ENCODE data around the gene LSM4. TPM values are rescaled to one million over a fixed set of nuclear protein-coding genes. Genes with fewer than 3 reads are reported as not detected.

Gene LSM4
- total and polyA plus RNA-seq, 10 of the 15 experiments (the other 5 are each of a cell fraction or from before 2014, with no cell fraction given) = 12.6 to 652 (median 217) TPM

- ChIA-PET RAD21 (ENCODE audit: unreplicated experiment) (interaction anchor here (0.6 kb wide), 1 partner anchor 35 kb away, joined by 3 read pairs; no protein-coding TSS in a partner anchor), POLR2A (interaction anchor here (0.7 to 1.0 kb wide), 3 partner anchors 22 to 120 kb away, joined by 3 to 7 read pairs (median 4); partner anchors contain the start of gene PDE4C), CTCF (interaction anchor here (1.1 to 4.2 kb wide), 2 partner anchors 65 to 66 kb away, joined by 3 to 20 read pairs; no protein-coding TSS in a partner anchor), SMC1A (ENCODE audit: uncharacterized antibody, unreplicated experiment) (no interaction called here)
- BruUV-seq (replicated peaks) = no TSS peak
- Histone ChIP-seq H3K4me1 (ENCODE audit: control insufficient read depth, insufficient read depth, low read length) (peaks cover 14% of the 10 kb centered on the region), H3K79me2 (ENCODE audit: control insufficient read depth, insufficient read depth, low read length) (peaks cover 11% of the 10 kb centered on the region), H2AFZ (ENCODE audit: control insufficient read depth, low read depth, low read length) (no peak overlapping the region), H3K27me3 (replicated peaks in 1 of 2; ENCODE audit: control insufficient read depth in 2 of 2, insufficient read depth in 2 of 2, low read length in 1 of 2) (no peaks in the 10 kb centered on the region), H3K9me3 (replicated peaks; ENCODE audit: control insufficient read depth, insufficient read depth, low read length) (no peaks in the 10 kb centered on the region), H3K4me3 (no peak overlapping the region), H4K20me1 (ENCODE audit: control insufficient read depth, insufficient read depth) (no peaks in the 10 kb centered on the region), H3K27ac (ENCODE audit: control insufficient read depth, insufficient read depth) (no peak overlapping the region), H3K4me2 (ENCODE audit: control insufficient read depth, insufficient read depth) (no peak overlapping the region), H3K9ac (ENCODE audit: control insufficient read depth, insufficient read depth, low read length) (no peak overlapping the region), H3K36me3 (ENCODE audit: control insufficient read depth in 2 of 2, insufficient read depth in 2 of 2, low read length in 1 of 2) (peaks cover 0 to 9% of the 10 kb centered on the region in 2 experiments; a peak in 1 of 4 replicates)
- FAIRE-seq (no peak), ATAC-seq (no peak), DNase-seq (ENCODE audit: low read depth, low spot score) (no peak)
- 67% methylated on average over 11 of the region's 13 CpGs for WGBS (ENCODE audit: insufficient coverage, insufficient replicate concordance, low lambda C conversion rate, missing lambda C conversion rate)
- in situ Hi-C loops (cut with MboI) = loop anchor here (5.0 kb wide), 1 partner anchor 63 kb away; no protein-coding TSS in a partner anchor
- TF ChIP-seq RB1 (IDR thresholded peaks at IDR 0.05; ENCODE audit: borderline replicate concordance) (no peak), POLR2AphosphoS5 (IDR thresholded peaks at IDR 0.05; ENCODE audit: low read length) (no peak), ZNF24 (IDR thresholded peaks at IDR 0.05) (no peak), MEF2B (IDR thresholded peaks at IDR 0.05; ENCODE audit: partially characterized antibody, poor library complexity, severe bottlenecking) (no peak), BACH1 (IDR thresholded peaks at IDR 0.05; ENCODE audit: borderline replicate concordance) (no peak), ZNF687 (IDR thresholded peaks at IDR 0.05) (no peak), ASH2L (IDR thresholded peaks at IDR 0.05; ENCODE audit: borderline replicate concordance, low read depth) (no peak), GABPA (IDR thresholded peaks at IDR 0.05; ENCODE audit: low read depth) (no peak), RELA (IDR thresholded peaks at IDR 0.05; ENCODE audit: borderline replicate concordance, partially characterized antibody) (no peak), RCOR1 (conservative IDR thresholded peaks at IDR 0.05; ENCODE audit: low read depth, low read length) (no peak), TCF7 (IDR thresholded peaks at IDR 0.05; ENCODE audit: borderline replicate concordance) (no peak)
- TF ChIP-seq, protein P1, sequence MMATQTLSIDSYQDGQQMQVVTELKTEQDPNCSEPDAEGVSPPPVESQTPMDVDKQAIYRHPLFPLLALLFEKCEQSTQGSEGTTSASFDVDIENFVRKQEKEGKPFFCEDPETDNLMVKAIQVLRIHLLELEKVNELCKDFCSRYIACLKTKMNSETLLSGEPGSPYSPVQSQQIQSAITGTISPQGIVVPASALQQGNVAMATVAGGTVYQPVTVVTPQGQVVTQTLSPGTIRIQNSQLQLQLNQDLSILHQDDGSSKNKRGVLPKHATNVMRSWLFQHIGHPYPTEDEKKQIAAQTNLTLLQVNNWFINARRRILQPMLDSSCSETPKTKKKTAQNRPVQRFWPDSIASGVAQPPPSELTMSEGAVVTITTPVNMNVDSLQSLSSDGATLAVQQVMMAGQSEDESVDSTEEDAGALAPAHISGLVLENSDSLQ (IDR thresholded peaks at IDR 0.05) = no peak
- intact Hi-C loops (cut with micrococcal nuclease; ENCODE audit: unreplicated experiment) = loop anchor here (5.0 kb wide), 1 partner anchor 67 kb away; no protein-coding TSS in a partner anchor
Measured at GRCh38 chr19:18344582-18344950, 21.7 kb upstream of the LSM4 start.
